Calu3 (cell line): ENCODE data around the gene ADSS1. TPM values are rescaled to one million over a fixed set of nuclear protein-coding genes. Genes with fewer than 3 reads are reported as not detected.

Experiments used
- microRNA-seq: library from miRNA; unstranded; fragments of <30 nt; microRNA quantifications from one replicate; pipeline ENCODE4 v1.2.0, GENCODE V29; 2022
- total RNA-seq: library from RNA; stranded (reverse); gene quantifications from 2 replicates; pipeline ENCODE4 v1.2.3, GENCODE V29; 2022

Gene ADSS1
- total RNA-seq, 1 experiment from 2014 or later, result 8.6 TPM

Small RNA genes lying within 50 kb of the gene (microRNA-seq; reads per million reads assigned to microRNA genes)
- not detected for gene MIR4710

Other genes with a start within 250 kb of the ADSS1 start
- gene C14orf180, start 144.5 kb upstream of the ADSS1 start, total RNA-seq, result not detected in 2 replicates
- gene TMEM179, start 119.5 kb upstream of the ADSS1 start, total RNA-seq, result not detected in 2 replicates
- gene INF2, start 34.6 kb upstream of the ADSS1 start, total RNA-seq, result 208 and 220 TPM in 2 replicates
- 72.3 and 73.3 TPM in 2 replicates for gene SIVA1, start 28.9 kb downstream of the ADSS1 start, total RNA-seq
- 118 and 120 TPM in 2 replicates for gene AKT1, start 71.5 kb downstream of the ADSS1 start, total RNA-seq
- gene ZBTB42, start 76.9 kb downstream of the ADSS1 start, total RNA-seq, result 11.8 and 13.9 TPM in 2 replicates
- gene CEP170B, start 141.0 kb downstream of the ADSS1 start, total RNA-seq, result 60.2 and 67.6 TPM in 2 replicates
- gene PLD4, start 200.7 kb downstream of the ADSS1 start, total RNA-seq, result 0.09 and 0.12 TPM in 2 replicates